GM18858 (cell line): ENCODE results near the gene GAB4.
"Not testable (repeated sequence)": the region's sequence is repeated elsewhere in the genome, so short reads cannot be mapped to it uniquely, and the experiment has no call there.

ENCODE experiments used
- ATAC-seq: cut with Tn5 transposase; IDR thresholded peaks from one replicate; pipeline ENCODE4 v1.9.1; 2021; ENCODE audit not compliant: unreplicated experiment

Gene GAB4

DNA sequence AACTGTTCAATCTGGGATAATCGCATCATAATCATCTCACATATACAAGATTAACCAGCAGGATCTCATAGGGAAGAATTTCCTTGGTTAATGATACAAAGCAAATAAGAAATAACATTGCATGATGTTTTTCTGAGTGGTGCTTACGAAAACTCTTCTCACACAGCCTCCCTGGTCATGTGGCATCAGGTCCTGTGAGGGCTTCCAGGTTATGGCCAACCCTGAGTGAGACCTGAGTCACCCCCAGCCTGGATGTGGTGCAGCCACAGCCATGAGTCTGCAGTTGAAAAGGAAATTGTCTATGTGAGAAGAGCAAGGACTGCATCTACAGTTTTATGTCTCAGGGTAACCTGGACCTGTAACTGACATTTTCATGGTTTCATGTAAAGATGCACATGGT lies 92.3 kb downstream of the GAB4 start:
- ATAC-seq: no peak

DNA sequence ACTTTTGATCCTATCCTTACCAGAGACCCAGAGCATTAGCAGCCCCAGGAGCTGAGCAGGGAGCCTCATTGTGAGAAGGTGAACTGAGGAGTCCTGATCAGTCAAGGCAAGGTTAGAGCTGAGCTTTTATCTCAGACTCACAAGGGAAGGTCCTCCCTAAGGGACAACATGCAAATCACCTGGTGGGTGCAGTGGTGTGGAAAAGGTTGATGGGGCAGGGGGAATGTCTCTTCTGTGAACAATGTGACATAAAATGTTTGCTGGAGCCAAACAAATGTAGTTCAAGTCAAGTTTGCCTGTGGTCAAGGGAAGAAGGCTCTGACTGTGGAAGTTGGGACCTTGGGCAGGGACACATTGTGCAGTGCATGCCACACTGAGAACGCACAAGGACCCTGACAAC lies 93.1 kb downstream of the GAB4 start:
- ATAC-seq: not testable (repeated sequence)

DNA sequence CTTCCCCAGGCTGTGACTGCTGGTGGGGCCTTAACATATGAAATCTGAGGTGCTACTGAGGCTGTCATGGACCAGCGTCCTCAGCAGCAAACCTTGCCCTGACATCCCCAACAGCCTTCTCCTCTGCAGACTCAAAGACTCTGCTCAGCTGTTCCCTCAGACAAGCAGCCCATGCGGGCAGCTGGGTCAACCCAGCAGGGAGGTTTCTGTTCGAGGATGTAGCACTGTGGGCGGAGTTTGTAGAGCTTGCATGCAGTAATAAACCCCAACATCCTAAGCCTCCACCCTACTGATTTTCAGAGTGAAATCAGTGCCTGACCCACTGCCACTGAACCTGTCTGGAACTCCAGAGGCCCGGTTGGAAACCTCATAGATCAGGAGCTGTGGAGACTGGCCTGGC lies 94.0 kb downstream of the GAB4 start:
- no peak for ATAC-seq

DNA sequence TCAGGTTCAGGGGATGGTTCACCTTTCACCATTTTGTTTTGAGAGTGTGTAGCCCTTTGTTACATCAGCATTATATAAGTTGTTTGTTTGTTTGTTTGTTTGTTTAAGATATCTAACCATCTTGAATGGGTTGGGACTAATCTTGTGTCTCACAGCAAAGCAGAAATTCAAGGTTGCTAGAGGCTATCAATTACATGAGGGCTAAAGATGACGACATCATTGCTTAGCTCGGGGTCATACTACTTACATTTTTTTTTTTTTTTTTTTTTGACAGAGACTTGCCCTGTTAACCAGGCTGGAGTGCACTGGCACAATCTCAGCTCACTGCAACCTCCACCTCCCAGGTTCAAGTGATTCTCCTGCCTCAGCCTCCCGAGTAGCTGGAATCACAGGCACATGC lies 95.7 kb downstream of the GAB4 start:
- ATAC-seq: no peak
